ENCODE data around the gene ZNF213.
"Not testable (repeated sequence)": the region's sequence is repeated elsewhere in the genome, so short reads cannot be mapped to it uniquely, and the experiment has no call there.

Gene ZNF213

DNA sequence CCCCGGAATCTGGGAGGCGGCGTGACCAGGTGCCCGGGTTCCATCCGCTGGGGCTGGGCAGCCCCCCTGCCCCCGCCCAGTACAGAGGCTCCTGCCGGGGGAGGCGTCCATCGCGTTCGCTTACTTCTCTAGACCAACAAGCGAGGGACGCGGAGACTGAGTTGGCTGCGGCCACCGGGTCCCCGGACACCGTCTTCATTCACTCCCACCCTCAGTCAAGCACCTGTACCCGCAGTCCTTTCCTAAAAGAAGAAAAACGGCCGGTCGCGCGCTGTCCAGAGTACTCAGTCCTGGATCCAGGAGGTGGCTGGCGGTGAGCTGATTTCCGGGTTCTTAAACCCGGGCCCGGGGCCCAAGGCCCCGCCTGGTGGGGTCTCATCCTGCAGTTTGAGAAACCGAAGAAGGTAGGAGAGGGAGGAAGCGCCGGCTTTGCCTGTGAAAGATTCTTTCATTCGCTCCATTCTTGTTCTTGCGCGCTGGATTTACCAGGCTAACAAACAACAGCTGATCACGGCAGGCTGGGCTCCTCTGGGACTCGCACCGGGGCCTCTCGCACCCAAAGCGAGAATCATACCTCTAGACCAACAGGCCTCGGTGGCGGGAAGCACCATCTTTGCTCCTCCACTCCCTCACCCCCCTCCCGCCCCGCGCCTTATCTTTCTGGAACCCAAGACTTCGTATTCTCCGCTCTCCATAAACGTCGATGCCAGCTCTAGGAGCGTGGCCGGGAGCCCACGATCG lies 35.8 kb downstream of the ZNF213 start:
- Histone ChIP-seq H3K27me3 (ENCODE audit: low read depth, low read length) (peaks cover 52% of the 10 kb centered on the region), H3K27ac (ENCODE audit: low read length) (no peak overlapping the region), H3K36me3 (ENCODE audit: control insufficient read depth in 1 of 2, insufficient read depth in 2 of 2, low read length in 2 of 2) (no peaks in the 10 kb centered on the region), H3K4me3 (ENCODE audit: low read depth in 1 of 2, low read length in 2 of 2) (peak overlapping the region; percentile 26 to 44), H3K9me3 (ENCODE audit: control insufficient read depth in 1 of 2, low read length in 2 of 2) (no peaks in the 10 kb centered on the region), H3K4me1 (ENCODE audit: control insufficient read depth in 1 of 2, insufficient read depth in 2 of 2, low read length in 2 of 2) (peaks cover 0 to 21% of the 10 kb centered on the region in 2 donors)

DNA sequence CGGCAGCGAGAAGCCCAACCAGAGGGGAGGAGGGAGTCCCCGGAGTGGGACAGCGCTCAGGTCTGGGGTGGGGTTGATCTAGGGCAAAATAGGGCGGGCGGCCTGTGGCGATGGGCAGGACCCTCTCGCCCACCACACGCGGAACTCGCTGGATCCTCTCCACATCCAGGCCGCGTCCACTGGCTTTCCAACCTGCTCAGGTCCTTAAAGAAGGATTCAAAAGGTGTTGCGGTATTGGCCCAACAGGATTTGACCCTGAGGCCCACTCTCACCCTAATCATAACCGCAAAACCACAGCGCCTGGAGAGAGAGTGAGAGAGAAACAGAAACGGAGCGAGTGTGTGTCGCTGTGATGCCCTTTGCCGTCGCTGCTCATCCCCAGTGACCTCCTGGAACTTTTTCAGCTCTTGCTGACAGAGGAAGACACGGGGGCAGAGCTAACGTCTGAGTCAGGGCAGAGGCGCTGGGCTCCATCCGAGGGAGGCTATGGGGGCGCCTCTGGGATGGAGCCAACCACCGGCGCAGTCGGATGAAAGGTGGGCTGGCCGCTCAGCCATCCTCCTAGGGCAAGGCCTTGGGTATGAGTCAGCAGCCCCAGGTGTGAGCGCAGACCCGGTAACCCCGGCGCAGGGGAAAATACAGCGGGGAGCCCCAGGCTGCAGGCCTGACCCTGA lies 36.5 kb downstream of the ZNF213 start:
- H3K36me3 ChIP-seq (ENCODE audit: control insufficient read depth in 1 of 2, insufficient read depth in 2 of 2, low read length in 2 of 2): no peaks in the 10 kb centered on the region
- peaks cover 0 to 21% of the 10 kb centered on the region in 2 donors for H3K4me1 ChIP-seq (ENCODE audit: control insufficient read depth in 1 of 2, insufficient read depth in 2 of 2, low read length in 2 of 2)
- H3K27me3 ChIP-seq (ENCODE audit: low read depth, low read length): peaks cover 59% of the 10 kb centered on the region
- peak overlapping the region in 1 of 2 donors; percentile 44 for H3K4me3 ChIP-seq (ENCODE audit: low read depth in 1 of 2, low read length in 2 of 2)
- H3K27ac ChIP-seq (ENCODE audit: low read length): no peak overlapping the region
- no peaks in the 10 kb centered on the region for H3K9me3 ChIP-seq (ENCODE audit: control insufficient read depth in 1 of 2, low read length in 2 of 2)

DNA sequence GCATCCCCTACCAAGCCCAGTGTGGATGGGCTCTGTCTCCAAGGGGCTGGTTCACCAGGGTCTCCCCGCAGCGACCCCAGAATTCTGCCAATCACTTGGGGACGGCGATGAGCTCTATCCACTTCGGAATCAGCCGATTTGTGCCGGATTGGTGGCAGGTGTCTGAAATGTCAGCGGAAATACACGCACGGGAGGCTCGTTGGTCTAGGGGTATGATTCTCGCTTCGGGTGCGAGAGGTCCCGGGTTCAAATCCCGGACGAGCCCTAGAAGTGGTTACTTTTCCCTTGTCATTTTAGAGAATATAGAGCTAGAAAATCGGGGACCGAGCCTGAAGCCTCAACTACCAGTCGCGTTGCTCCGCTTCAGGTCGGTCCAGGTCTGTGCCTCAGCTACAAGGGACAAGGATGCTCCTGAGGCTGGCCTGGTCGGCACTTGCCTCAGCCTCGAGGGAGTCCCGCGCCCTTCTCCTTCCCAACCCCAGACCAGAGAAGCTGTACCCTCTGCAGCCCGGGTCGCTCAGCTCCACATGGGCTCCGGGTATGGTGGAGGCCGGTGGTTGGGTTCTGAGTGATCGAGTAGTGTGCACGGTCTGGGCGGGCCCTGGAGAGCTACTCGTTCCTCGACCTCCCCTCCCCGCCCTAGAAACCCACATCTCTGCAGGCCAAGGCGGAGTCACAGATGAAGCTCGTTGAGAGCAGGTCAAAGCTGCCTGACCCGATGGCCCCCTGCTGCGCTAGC lies 37.2 kb downstream of the ZNF213 start:
- Histone ChIP-seq H3K4me3 (ENCODE audit: low read depth in 1 of 2, low read length in 2 of 2) (no peak overlapping the region), H3K4me1 (ENCODE audit: control insufficient read depth in 1 of 2, insufficient read depth in 2 of 2, low read length in 2 of 2) (peaks cover 0 to 21% of the 10 kb centered on the region in 2 donors), H3K27me3 (ENCODE audit: low read depth, low read length) (peaks cover 62% of the 10 kb centered on the region), H3K36me3 (ENCODE audit: control insufficient read depth in 1 of 2, insufficient read depth in 2 of 2, low read length in 2 of 2) (no peaks in the 10 kb centered on the region), H3K27ac (ENCODE audit: low read length) (no peak overlapping the region), H3K9me3 (ENCODE audit: control insufficient read depth in 1 of 2, low read length in 2 of 2) (no peaks in the 10 kb centered on the region)

DNA sequence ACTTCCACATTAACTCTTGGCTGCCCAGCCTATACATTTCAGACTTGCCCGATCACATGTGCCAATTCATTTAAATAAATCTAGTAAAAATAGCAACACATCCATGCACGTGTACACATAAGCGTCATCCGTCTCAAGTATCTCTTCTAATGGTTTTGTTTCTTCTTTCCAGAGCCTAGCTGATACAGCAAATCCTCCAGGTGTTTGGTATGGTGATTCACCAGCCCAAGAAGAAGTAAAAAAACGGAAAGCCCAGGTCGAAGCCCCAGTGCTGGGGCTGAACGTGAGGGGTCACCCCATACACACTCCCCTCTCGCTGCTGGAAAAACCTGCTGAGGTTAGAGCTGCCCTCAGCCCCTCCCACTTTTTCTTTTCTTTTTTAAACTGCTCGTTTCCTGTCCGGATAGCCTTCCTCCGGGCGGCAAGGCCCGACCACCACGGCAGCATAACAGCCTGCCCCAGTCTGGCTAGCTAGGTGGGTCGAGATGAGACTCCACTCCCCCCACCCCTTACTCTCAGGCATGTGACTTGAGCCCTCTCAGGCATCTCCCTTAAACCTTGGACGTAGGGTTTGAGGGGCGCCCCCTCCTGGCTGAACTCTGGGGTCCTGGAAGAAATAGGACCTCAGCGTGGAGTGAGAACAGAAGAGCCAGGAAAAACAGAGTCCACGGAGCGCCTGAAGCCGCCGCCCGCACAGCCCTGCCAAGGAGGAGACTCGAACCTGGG lies 39.2 kb downstream of the ZNF213 start:
- H3K27ac ChIP-seq (ENCODE audit: low read length): no peak overlapping the region
- no peaks in the 10 kb centered on the region for H3K9me3 ChIP-seq (ENCODE audit: control insufficient read depth in 1 of 2, low read length in 2 of 2)
- H3K4me1 ChIP-seq (ENCODE audit: control insufficient read depth in 1 of 2, insufficient read depth in 2 of 2, low read length in 2 of 2): peaks cover 0 to 21% of the 10 kb centered on the region in 2 donors
- H3K27me3 ChIP-seq (ENCODE audit: low read depth, low read length): peaks cover 69% of the 10 kb centered on the region
- no peak overlapping the region for H3K4me3 ChIP-seq (ENCODE audit: low read depth in 1 of 2, low read length in 2 of 2)
- H3K36me3 ChIP-seq (ENCODE audit: control insufficient read depth in 1 of 2, insufficient read depth in 2 of 2, low read length in 2 of 2): no peaks in the 10 kb centered on the region

DNA sequence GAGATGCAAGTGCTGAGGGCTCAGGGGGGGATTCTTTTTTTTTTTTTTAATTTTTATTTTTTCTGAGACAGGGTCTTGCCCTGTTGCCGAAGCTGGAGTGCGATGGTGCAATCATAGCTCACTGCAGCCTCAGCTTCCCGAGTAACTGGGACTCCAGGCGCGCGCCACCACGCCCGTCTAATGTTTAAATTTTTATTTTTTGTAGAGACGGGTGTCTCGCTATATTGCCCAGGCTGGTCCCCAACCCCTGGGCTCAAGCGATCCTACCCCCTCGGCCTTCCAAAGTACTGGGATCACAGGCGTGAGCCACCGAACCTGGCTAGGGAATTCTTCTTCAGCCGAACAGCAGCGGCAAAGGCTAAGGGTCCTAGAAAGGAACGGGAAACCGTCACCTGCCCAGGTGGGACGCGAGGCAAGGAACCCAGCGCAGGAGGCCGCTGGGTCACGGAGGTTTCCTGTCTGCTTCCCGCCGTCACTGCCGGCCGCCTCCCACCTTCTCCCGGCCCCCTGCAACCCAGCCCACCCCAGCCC lies 39.9 kb downstream of the ZNF213 start:
- Histone ChIP-seq H3K9me3 (ENCODE audit: control insufficient read depth in 1 of 2, low read length in 2 of 2) (peaks cover 0 to under 1% of the 10 kb centered on the region in 2 donors), H3K4me3 (ENCODE audit: low read depth in 1 of 2, low read length in 2 of 2) (no peak overlapping the region), H3K27me3 (ENCODE audit: low read depth, low read length) (peaks cover 75% of the 10 kb centered on the region), H3K36me3 (ENCODE audit: control insufficient read depth in 1 of 2, insufficient read depth in 2 of 2, low read length in 2 of 2) (no peaks in the 10 kb centered on the region), H3K4me1 (ENCODE audit: control insufficient read depth in 1 of 2, insufficient read depth in 2 of 2, low read length in 2 of 2) (peaks cover 0 to 21% of the 10 kb centered on the region in 2 donors), H3K27ac (ENCODE audit: low read length) (no peak overlapping the region)

DNA sequence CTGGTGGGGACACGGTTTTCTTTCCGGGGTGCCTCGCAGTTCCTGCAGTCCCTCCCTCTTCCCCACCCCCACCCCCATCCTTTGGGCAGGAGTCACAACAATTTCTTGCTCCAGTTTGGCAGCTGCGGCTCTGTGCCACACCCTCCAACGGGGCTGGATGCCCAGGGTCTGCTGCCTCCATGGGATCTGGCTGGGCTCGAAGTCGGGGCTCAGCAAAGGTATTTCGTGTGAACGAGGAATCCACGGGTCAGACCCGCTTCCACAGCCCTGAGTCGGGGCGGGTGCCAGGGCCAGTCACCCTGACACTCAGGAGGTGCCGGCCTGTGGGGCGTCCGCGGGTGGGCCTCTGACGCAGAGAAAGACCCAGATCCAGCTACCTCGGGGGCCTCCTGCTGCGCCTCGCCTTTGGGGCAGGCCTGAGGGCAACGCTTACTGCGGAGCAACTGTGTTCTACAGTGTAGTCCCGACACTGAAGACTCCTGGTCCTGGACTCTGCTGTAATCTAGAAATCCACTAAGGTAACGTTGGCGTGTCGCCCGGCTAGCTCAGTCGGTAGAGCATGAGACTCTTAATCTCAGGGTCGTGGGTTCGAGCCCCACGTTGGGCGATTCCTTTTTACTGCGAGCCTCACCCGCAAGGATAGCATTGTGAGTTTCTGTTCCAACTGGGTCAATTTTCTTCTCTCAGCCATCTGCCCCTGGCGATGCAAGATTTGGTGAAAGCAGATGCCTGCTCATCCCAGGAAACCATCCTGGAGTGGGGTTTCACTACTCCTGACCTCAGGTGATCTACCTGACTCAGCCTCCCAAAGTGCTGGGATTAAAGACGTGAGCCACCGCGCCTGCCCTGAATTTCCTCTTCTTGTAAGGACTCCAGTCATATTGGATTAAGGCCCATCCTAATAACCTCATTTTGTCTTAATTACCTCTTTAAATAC lies 40.6 kb downstream of the ZNF213 start:
- peaks cover 0 to 15% of the 10 kb centered on the region in 2 donors for H3K4me1 ChIP-seq (ENCODE audit: control insufficient read depth in 1 of 2, insufficient read depth in 2 of 2, low read length in 2 of 2)
- H3K4me3 ChIP-seq (ENCODE audit: low read depth in 1 of 2, low read length in 2 of 2): no peak overlapping the region
- H3K27ac ChIP-seq (ENCODE audit: low read length): no peak overlapping the region
- peaks cover 0 to 2% of the 10 kb centered on the region in 2 donors for H3K9me3 ChIP-seq (ENCODE audit: control insufficient read depth in 1 of 2, low read length in 2 of 2)
- no peaks in the 10 kb centered on the region for H3K36me3 ChIP-seq (ENCODE audit: control insufficient read depth in 1 of 2, insufficient read depth in 2 of 2, low read length in 2 of 2)
- H3K27me3 ChIP-seq (ENCODE audit: low read depth, low read length): peaks cover 75% of the 10 kb centered on the region

DNA sequence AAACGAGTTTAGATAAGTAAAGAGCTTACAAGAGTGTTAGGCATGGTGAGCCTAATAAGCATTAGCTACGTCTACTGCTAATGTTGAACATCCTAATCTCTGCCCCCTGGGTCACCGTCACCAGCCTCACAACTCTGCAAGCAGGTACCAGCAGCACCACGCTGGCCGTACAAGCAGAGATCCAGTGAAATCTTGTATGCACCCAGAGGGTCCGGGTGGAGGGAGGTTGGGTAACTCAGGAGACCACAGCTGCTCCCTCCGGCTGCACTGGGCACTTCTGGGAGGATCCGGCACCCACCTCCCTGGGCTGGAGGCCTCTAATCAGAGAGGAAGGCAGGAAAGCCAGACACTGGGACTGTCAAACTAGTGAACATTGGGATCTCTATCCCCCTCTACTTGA lies 44.8 kb downstream of the ZNF213 start:
- H3K27me3 ChIP-seq (ENCODE audit: low read depth, low read length): peaks cover 77% of the 10 kb centered on the region
- H3K27ac ChIP-seq (ENCODE audit: low read length): no peak overlapping the region
- H3K4me1 ChIP-seq (ENCODE audit: control insufficient read depth in 1 of 2, insufficient read depth in 2 of 2, low read length in 2 of 2): peaks cover 0 to 16% of the 10 kb centered on the region in 2 donors
- no peak overlapping the region for H3K4me3 ChIP-seq (ENCODE audit: low read depth in 1 of 2, low read length in 2 of 2)
- H3K36me3 ChIP-seq (ENCODE audit: control insufficient read depth in 1 of 2, insufficient read depth in 2 of 2, low read length in 2 of 2): no peaks in the 10 kb centered on the region
- peaks cover 0 to 2% of the 10 kb centered on the region in 2 donors for H3K9me3 ChIP-seq (ENCODE audit: control insufficient read depth in 1 of 2, low read length in 2 of 2)

DNA sequence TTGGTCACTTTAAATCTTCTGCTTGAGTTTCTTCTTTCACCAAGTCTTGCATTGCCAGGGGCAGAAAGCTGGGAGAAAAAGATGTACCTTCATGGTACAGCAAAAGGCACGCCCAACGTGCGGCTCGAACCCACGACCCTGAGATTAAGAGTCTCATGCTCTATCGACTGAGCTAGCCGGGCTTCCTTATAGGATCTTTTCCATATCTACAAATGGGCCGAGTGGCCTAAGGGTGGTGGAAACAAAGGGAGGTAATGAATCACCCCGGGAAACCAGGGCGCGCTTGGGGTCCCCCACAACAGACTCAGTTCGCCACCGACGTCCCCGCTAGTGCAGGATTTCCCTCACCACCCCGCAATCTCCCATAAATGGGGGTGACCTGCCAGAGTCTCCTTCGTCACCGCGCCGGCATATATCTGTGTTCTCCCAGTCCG lies 45.6 kb downstream of the ZNF213 start:
- Histone ChIP-seq H3K27ac (ENCODE audit: low read length) (no peak overlapping the region), H3K27me3 (ENCODE audit: low read depth, low read length) (peaks cover 70% of the 10 kb centered on the region), H3K4me3 (ENCODE audit: low read depth in 1 of 2, low read length in 2 of 2) (no peak overlapping the region), H3K9me3 (ENCODE audit: control insufficient read depth in 1 of 2, low read length in 2 of 2) (peaks cover 0 to 2% of the 10 kb centered on the region in 2 donors), H3K4me1 (ENCODE audit: control insufficient read depth in 1 of 2, insufficient read depth in 2 of 2, low read length in 2 of 2) (peaks cover 0 to 16% of the 10 kb centered on the region in 2 donors), H3K36me3 (ENCODE audit: control insufficient read depth in 1 of 2, insufficient read depth in 2 of 2, low read length in 2 of 2) (no peaks in the 10 kb centered on the region)

DNA sequence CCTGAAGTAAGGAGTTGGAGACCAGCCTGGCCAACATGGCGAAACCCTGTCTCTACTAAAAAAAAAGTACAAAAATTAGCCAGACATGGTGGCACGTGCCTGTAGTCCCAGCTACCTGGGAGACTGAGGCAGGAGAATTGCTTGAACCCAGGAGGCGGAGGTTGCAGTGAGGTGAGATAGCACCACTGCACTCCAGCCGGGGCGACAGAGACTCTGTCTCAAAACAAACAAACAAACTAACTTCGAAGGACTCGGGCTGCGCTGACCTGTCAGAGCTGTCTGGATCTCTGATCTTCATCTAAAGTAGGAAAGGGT lies 47.4 kb downstream of the ZNF213 start:
- Histone ChIP-seq H3K4me1 (ENCODE audit: control insufficient read depth in 1 of 2, insufficient read depth in 2 of 2, low read length in 2 of 2) (peaks cover 0 to 16% of the 10 kb centered on the region in 2 donors), H3K27me3 (ENCODE audit: low read depth, low read length) (peaks cover 70% of the 10 kb centered on the region)
- H3K9me3 ChIP-seq (ENCODE audit: control insufficient read depth in 1 of 2, low read length in 2 of 2); H3K27ac ChIP-seq (ENCODE audit: low read length); H3K4me3 ChIP-seq (ENCODE audit: low read depth in 1 of 2, low read length in 2 of 2); H3K36me3 ChIP-seq (ENCODE audit: control insufficient read depth in 1 of 2, insufficient read depth in 2 of 2, low read length in 2 of 2): not testable (repeated sequence)

All from muscle layer of duodenum (tissue), 2 donors.